ENCODE data around the gene WDR87. TPM values are rescaled to one million over a fixed set of nuclear protein-coding genes. Genes with fewer than 3 reads are reported as not detected.

The WDR87 gene
- total RNA-seq, 1 experiment from 2014 or later: not detected

DNA sequence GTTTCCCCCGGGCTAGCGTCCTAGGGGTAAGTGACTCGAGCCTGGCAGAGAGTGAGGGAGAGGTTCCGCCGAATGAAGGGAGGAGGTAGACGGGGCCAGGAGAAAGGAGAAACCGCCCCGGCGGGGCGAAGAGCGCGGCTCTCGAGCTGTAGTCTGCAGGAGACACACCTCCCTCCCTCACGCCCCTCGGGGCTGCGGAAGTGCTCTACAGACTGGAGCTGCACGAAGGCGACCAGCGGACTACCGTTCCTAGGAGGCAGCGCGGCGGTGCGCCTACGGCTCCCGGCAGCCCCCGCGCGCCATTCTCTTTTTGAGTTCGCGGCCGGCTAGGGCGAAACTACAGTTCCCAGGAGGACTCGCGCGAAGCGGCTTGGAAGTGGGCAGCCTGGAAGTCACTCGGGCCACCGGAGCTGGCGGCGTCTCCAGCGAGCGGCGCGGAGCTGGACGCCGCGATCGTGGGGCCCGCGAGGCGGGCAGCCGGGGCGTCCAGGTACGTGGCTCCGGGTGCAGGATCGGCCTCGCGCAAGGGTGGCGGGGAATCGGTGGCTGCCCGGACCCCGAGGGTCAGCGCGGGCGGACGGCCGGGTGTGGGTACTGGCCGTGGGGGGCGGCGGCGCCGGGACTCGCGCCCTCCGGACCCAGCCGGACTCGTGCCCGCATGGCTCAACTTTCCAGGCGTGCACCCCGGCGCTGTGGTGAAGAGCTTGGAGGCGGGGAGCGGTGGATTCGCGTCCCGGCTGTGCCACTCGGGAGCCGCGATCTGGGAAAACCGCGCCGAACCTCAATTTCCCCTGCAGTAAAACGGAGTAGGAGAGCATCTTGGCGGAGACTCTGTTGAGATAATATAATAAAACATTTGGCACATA, 708 bp upstream of the WDR87 start, which contains the start of gene SIPA1L3:
Gene SIPA1L3, plus strand, starts transcription at position 340 of the 866 bp plus-strand sequence. CDS start 174,358 bp downstream, outside the sequence.
- H2AFZ ChIP-seq (ENCODE audit: low read depth, low read length, poor library complexity, severe bottlenecking): no peak within 1 kb of the TSS
- POLR2A ChIA-PET: interaction anchor here (0.6 to 1.8 kb wide), 8 partner anchors 10 to 298 kb away, joined by 3 to 22 read pairs (median 3); no protein-coding TSS in a partner anchor

More for the DNA sequence above, 708 bp upstream of the WDR87 start, which contains the start of gene SIPA1L3:
- ChIA-PET RAD21 (ENCODE audit: low non-redundant PET in 1 of 2, low total read pairs in 2 of 2, uncharacterized antibody in 2 of 2, unreplicated experiment in 2 of 2) (interaction anchor here (0.6 to 1.8 kb wide), 3 partner anchors 25 to 94 kb away, joined by 3 to 7 read pairs (median 3); no protein-coding TSS in a partner anchor), CTCF (interaction anchor here (1.3 to 2.3 kb wide), 4 partner anchors 25 to 429 kb away, joined by 3 to 6 read pairs (median 5); partner anchors contain the start of gene CATSPERG)
- H3K4me1 ChIP-seq (ENCODE audit: control insufficient read depth in 1 of 2, insufficient read depth in 2 of 2, low read length in 2 of 2): peaks cover 7 to 27% of the 10 kb centered on the region in 2 experiments; a peak in 3 of 4 replicates
- BruUV-seq (replicated peaks): no TSS peak
- H3K4me2 ChIP-seq (ENCODE audit: low read length): peak within 1 kb of the TSS; percentile 98
- H4K20me1 ChIP-seq (ENCODE audit: insufficient read depth): 0 out of 2 replicates have a peak, but pooled peaks cover 4% of the 10 kb centered on the region
- H3K9me3 ChIP-seq (ENCODE audit: control insufficient read depth in 1 of 2, insufficient read depth in 1 of 2, low read depth in 1 of 2, low read length in 2 of 2): no peaks in the 10 kb centered on the region
- no peaks in the 10 kb centered on the region for H3K36me3 ChIP-seq (ENCODE audit: control insufficient read depth in 1 of 2, insufficient read depth in 2 of 2, low read length in 2 of 2)
- H3K27me3 ChIP-seq (ENCODE audit: insufficient read depth, low read length): no peaks in the 10 kb centered on the region
- TF ChIP-seq RAD21 (IDR thresholded peaks at IDR 0.05; ENCODE audit: low read depth) (peak; percentile 26), POLR2AphosphoS5 (IDR thresholded peaks at IDR 0.05; ENCODE audit: low read depth, low read length) (peak; percentile 79), TCF7L2 (IDR thresholded peaks at IDR 0.05; ENCODE audit: borderline replicate concordance, extremely low read depth, insufficient read depth, insufficient read length) (peak; percentile 91), SIN3A (IDR thresholded peaks at IDR 0.05; ENCODE audit: low read depth) (0 out of 2 replicates have a peak, but pooled peaks have one; percentile 37), POLR2A (IDR thresholded peaks at IDR 0.05; ENCODE audit: borderline replicate concordance, extremely low read depth, insufficient read depth, insufficient read length) (peak; percentile 38), ZFX (IDR thresholded peaks at IDR 0.05) (peak; percentile 59; the same call in 1 of the 2 replicates), EZH2 (IDR thresholded peaks at IDR 0.05) (no peak), CEBPB (IDR thresholded peaks at IDR 0.05; ENCODE audit: low read depth) (no peak), YY1 (IDR thresholded peaks at IDR 0.05; ENCODE audit: extremely low read depth, insufficient replicate concordance, low read depth, low read length) (peak; percentile 81), ELF1 (IDR thresholded peaks at IDR 0.05; ENCODE audit: borderline replicate concordance, low read depth) (peak; percentile 86; the same call in 1 of the 2 replicates)
- TF ChIP-seq, protein P1, sequence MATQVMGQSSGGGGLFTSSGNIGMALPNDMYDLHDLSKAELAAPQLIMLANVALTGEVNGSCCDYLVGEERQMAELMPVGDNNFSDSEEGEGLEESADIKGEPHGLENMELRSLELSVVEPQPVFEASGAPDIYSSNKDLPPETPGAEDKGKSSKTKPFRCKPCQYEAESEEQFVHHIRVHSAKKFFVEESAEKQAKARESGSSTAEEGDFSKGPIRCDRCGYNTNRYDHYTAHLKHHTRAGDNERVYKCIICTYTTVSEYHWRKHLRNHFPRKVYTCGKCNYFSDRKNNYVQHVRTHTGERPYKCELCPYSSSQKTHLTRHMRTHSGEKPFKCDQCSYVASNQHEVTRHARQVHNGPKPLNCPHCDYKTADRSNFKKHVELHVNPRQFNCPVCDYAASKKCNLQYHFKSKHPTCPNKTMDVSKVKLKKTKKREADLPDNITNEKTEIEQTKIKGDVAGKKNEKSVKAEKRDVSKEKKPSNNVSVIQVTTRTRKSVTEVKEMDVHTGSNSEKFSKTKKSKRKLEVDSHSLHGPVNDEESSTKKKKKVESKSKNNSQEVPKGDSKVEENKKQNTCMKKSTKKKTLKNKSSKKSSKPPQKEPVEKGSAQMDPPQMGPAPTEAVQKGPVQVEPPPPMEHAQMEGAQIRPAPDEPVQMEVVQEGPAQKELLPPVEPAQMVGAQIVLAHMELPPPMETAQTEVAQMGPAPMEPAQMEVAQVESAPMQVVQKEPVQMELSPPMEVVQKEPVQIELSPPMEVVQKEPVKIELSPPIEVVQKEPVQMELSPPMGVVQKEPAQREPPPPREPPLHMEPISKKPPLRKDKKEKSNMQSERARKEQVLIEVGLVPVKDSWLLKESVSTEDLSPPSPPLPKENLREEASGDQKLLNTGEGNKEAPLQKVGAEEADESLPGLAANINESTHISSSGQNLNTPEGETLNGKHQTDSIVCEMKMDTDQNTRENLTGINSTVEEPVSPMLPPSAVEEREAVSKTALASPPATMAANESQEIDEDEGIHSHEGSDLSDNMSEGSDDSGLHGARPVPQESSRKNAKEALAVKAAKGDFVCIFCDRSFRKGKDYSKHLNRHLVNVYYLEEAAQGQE (IDR thresholded peaks at IDR 0.05; ENCODE audit: low read depth): no peak
- H3K27ac ChIP-seq (ENCODE audit: low read depth, low read length): peak within 1 kb of the TSS; percentile 85
- H3K9ac ChIP-seq (ENCODE audit: low read length): peak within 1 kb of the TSS; percentile 85
- ATAC-seq: peak; percentile 92
- H3K4me3 ChIP-seq (replicated peaks in 1 of 2; ENCODE audit: low read depth in 1 of 2, low read length in 2 of 2): peak within 1 kb of the TSS; percentile 74 to 82
- peak; percentile 84 for DNase-seq (ENCODE audit: low read depth, low spot score)
- H3K9me2 ChIP-seq (ENCODE audit: insufficient read depth): no peaks in the 10 kb centered on the region
- intact Hi-C loops (cut with micrococcal nuclease): no loop called here
- H3K79me2 ChIP-seq (ENCODE audit: insufficient read depth, low read length): peaks cover 46% of the 10 kb centered on the region

Data from HCT116 (cell line).